A673 (cell line): ENCODE measurements around the gene PRPF6.

Experiments used
- CTCF ChIP-seq: fragments of 300-800, 200-600 bp; sonication (generic); conservative IDR thresholded peaks from 2 replicates; pipeline ENCODE4 v1.5.1; 2017; ENCODE audit warnings: low read depth, mild to moderate bottlenecking, antibody characterized with exemption, low read length, moderate library complexity, mixed read lengths
- EZH2 ChIP-seq: fragments of 200-600 bp; sonication (generic); IDR thresholded peaks from 2 replicates; pipeline ENCODE4 v1.6.1; 2017; ENCODE audit warnings: borderline replicate concordance, low read depth, mild to moderate bottlenecking, mixed read lengths, antibody characterized with exemption, low read length; ENCODE audit not compliant: poor library complexity, severe bottlenecking

DNA sequence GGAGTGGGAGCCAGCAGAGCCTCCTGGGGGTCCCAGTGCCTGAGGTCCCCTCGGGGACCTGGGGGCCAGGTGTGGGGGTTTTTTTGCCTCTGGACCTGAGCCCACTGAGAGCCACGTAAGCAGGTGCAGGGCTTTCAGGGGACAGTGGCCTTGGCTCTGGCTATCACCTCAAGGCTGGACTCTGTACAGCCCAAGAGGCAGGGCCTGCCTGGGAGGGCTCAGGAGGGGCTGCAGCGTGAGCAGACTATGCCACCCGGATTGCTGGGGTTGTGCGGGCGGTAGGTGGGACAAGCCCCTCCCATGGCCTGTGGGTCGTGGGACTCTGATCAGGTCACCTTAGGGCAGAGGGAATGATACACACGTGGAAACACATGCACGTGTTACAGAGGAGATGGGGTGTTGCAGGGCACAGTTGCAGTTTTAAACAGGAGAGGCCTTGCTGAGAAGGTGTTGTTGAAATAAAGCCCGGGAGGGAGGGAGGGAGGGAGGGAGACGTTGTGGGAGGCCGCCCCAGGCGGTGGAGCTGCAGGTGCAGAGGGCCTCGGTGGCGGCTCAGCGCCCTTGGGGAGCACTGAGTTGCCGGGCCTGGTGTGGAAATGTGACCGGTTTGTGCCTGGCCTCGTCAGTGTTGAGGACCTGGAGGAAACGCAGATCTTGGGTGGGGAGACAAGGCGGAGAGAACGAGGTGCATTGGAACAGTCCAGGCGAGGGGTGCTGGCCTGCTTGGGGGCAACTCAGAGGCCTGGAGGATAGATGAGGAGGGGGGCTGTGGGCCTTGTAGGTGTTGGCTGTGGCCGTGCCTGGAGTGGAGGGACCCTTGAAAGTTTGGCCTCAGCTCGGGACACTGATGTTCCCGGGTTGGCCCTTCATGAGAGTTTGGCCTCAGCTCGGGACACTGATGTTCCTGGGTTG is 84.4 kb downstream of the PRPF6 start:
- no peak for TF ChIP-seq CTCF
- TF ChIP-seq EZH2: no peak
